Type B pancreatic cell (in vitro differentiated cells): ENCODE measurements around the gene CA12. TPM values are rescaled to one million over a fixed set of nuclear protein-coding genes. Genes with fewer than 3 reads are reported as not detected.
"Not testable (repeated sequence)": the region's sequence is repeated elsewhere in the genome, so short reads cannot be mapped to it uniquely, and the experiment has no call there.

Source experiments
- DNase-seq: peaks from one replicate; pipeline ENCODE4 v3.0.0; 2021; ENCODE audit warnings: mixed read lengths; ENCODE audit not compliant: unreplicated experiment; ENCODE audit errors: extremely low spot score
- H3K27ac Mint-ChIP-seq: 2 replicates; pipeline ENCODE4 v1.8.0; 2021; ENCODE audit warnings: mild to moderate bottlenecking, mixed read lengths
- H3K27me3 Mint-ChIP-seq: 2 replicates; pipeline ENCODE4 v1.8.0; 2021; ENCODE audit warnings: mixed read lengths
- H3K36me3 Mint-ChIP-seq: 2 replicates; pipeline ENCODE4 v1.8.0; 2021; ENCODE audit warnings: mixed read lengths
- H3K4me1 Mint-ChIP-seq: one replicate; pipeline ENCODE4 v1.8.0; 2021; ENCODE audit warnings: mixed read lengths; ENCODE audit not compliant: unreplicated experiment
- H3K4me3 Mint-ChIP-seq: 2 replicates; pipeline ENCODE4 v1.8.0; 2021; ENCODE audit warnings: mild to moderate bottlenecking, mixed read lengths
- H3K9me3 Mint-ChIP-seq: 2 replicates; pipeline ENCODE4 v1.8.0; 2021; ENCODE audit warnings: mixed read lengths
- CTCF ChIP-seq: fragments of 200-600 bp; sonication (generic); conservative IDR thresholded peaks from 2 replicates; pipeline ENCODE4 v1.5.0; 2021; ENCODE audit warnings: antibody characterized with exemption, mild to moderate bottlenecking
- total RNA-seq: library from RNA; stranded (reverse); gene quantifications from 2 replicates; pipeline ENCODE4 v1.2.1, GENCODE V29; 2021; ENCODE audit warnings: low replicate concordance

CA12 gene
- total RNA-seq, 1 donor from 2014 or later = 5.5 TPM

- no peak for TF ChIP-seq CTCF
- DNase-seq = no peak
- no peak overlapping the region for H3K27ac Mint-ChIP-seq
- no peaks in the 10 kb centered on the region for H3K9me3 Mint-ChIP-seq
- no peak overlapping the region for H3K4me3 Mint-ChIP-seq
- H3K36me3 Mint-ChIP-seq = no peaks in the 10 kb centered on the region
- peaks cover 3% of the 10 kb centered on the region for H3K27me3 Mint-ChIP-seq
- H3K4me1 Mint-ChIP-seq = peaks cover 11% of the 10 kb centered on the region
These were observed 59.1 kb downstream of the CA12 start for GRCh38 chr15:63322541-63322940.

GRCh38 chr15:63321462-63321861, 60.2 kb downstream of the CA12 start:
- Mint-ChIP-seq H3K27ac (no peak overlapping the region), H3K27me3 (peaks cover under 1% of the 10 kb centered on the region), H3K36me3 (no peaks in the 10 kb centered on the region), H3K4me1 (peaks cover 11% of the 10 kb centered on the region), H3K9me3 (no peaks in the 10 kb centered on the region), H3K4me3 (no peak overlapping the region)
- no peak for DNase-seq
- TF ChIP-seq CTCF = no peak

- peaks cover 11% of the 10 kb centered on the region for H3K4me1 Mint-ChIP-seq
- H3K4me3 Mint-ChIP-seq, H3K36me3 Mint-ChIP-seq, DNase-seq, H3K9me3 Mint-ChIP-seq, H3K27me3 Mint-ChIP-seq, H3K27ac Mint-ChIP-seq: not testable (repeated sequence)
These were observed 60.7 kb downstream of the CA12 start for GRCh38 chr15:63320981-63321380.

- H3K4me3 Mint-ChIP-seq, H3K27me3 Mint-ChIP-seq, H3K36me3 Mint-ChIP-seq, H3K27ac Mint-ChIP-seq, DNase-seq, H3K9me3 Mint-ChIP-seq: not testable (repeated sequence)
- peaks cover 11% of the 10 kb centered on the region for H3K4me1 Mint-ChIP-seq
These were observed 61.2 kb downstream of the CA12 start for GRCh38 chr15:63320446-63320845.

GRCh38 chr15:63319065-63319464, 62.6 kb downstream of the CA12 start:
- no peak overlapping the region for H3K4me3 Mint-ChIP-seq
- DNase-seq = no peak
- no peaks in the 10 kb centered on the region for H3K27me3 Mint-ChIP-seq
- H3K4me1 Mint-ChIP-seq = peaks cover 8% of the 10 kb centered on the region
- TF ChIP-seq CTCF = no peak
- no peaks in the 10 kb centered on the region for H3K36me3 Mint-ChIP-seq
- H3K9me3 Mint-ChIP-seq = no peaks in the 10 kb centered on the region
- H3K27ac Mint-ChIP-seq = no peak overlapping the region

GRCh38 chr15:63318344-63318743, 63.3 kb downstream of the CA12 start:
- DNase-seq = no peak
- TF ChIP-seq CTCF = no peak
- Mint-ChIP-seq H3K36me3 (no peaks in the 10 kb centered on the region), H3K27ac (no peak overlapping the region), H3K9me3 (no peaks in the 10 kb centered on the region), H3K27me3 (no peaks in the 10 kb centered on the region), H3K4me3 (no peak overlapping the region), H3K4me1 (peaks cover 4% of the 10 kb centered on the region)

- Mint-ChIP-seq H3K4me1 (no peaks in the 10 kb centered on the region), H3K4me3 (no peak overlapping the region), H3K27me3 (no peaks in the 10 kb centered on the region), H3K36me3 (no peaks in the 10 kb centered on the region), H3K9me3 (no peaks in the 10 kb centered on the region), H3K27ac (no peak overlapping the region)
- DNase-seq = no peak
- no peak for TF ChIP-seq CTCF
These were observed 67.2 kb downstream of the CA12 start for GRCh38 chr15:63314409-63314808.
